Measurements from ENCODE around the gene PRDM5.

- no peak for TF ChIP-seq SRF (CRISPR knock-in tag; IDR thresholded peaks at IDR 0.05)
- TF ChIP-seq U2AF2 (optimal IDR thresholded peaks at IDR 0.05; ENCODE audit: low read depth, low read length): no peak
- no peak for TF ChIP-seq ATF3 (IDR thresholded peaks at IDR 0.05)
- TF ChIP-seq ATF3 (CRISPR knock-in tag; conservative IDR thresholded peaks at IDR 0.05): no peak
- TF ChIP-seq SMARCB1 (IDR thresholded peaks at IDR 0.05; ENCODE audit: insufficient read length, low read depth): no peak
- TF ChIP-seq SP1 (CRISPR knock-in tag; IDR thresholded peaks at IDR 0.05): no peak
Observed at GRCh38 chr4:120839334-120839973, 83.1 kb downstream of the PRDM5 start.
